ENCODE results near the gene LMBR1. TPM values are rescaled to one million over a fixed set of nuclear protein-coding genes. Genes with fewer than 3 reads are reported as not detected.

The LMBR1 gene
- total RNA-seq, 2 experiments from 2014 or later = 51.3 to 51.8 TPM

GRCh38 chr7:156752367-156753228 is 140.4 kb downstream of the LMBR1 start:
- peaks cover 29% of the 10 kb centered on the region for H3K36me3 Mint-ChIP-seq (ENCODE audit: low read depth)
- ChIA-PET POLR2A (no interaction called here), CTCF (interaction anchor here (0.6 to 0.9 kb wide), 2 partner anchors 10 to 79 kb away, joined by 3 read pairs; no protein-coding TSS in a partner anchor)
- no peak overlapping the region for H3K27ac Mint-ChIP-seq
- H3K4me1 Mint-ChIP-seq = peaks cover 10% of the 10 kb centered on the region
- no peaks in the 10 kb centered on the region for H3K27me3 Mint-ChIP-seq
- no peak overlapping the region for H3K4me3 Mint-ChIP-seq
- no peaks in the 10 kb centered on the region for H3K9me3 Mint-ChIP-seq
- DNase-seq = no peak

- CTCF ChIA-PET = no interaction called here
- POLR2A ChIA-PET = interaction anchor here (0.7 to 1.3 kb wide), 3 partner anchors 12 to 110 kb away, joined by 3 read pairs; no protein-coding TSS in a partner anchor
These were observed 141.7 kb downstream of the LMBR1 start for GRCh38 chr7:156751319-156751718.

GRCh38 chr7:156747718-156748117 is 145.3 kb downstream of the LMBR1 start:
- Mint-ChIP-seq H3K4me1 (no peaks in the 10 kb centered on the region), H3K27me3 (no peaks in the 10 kb centered on the region), H3K4me3 (no peak overlapping the region), H3K27ac (no peak overlapping the region), H3K9me3 (no peaks in the 10 kb centered on the region), H3K36me3 (ENCODE audit: low read depth) (peaks cover 23% of the 10 kb centered on the region)
- ChIA-PET POLR2A (no interaction called here), CTCF (no interaction called here)
- no peak for DNase-seq

More at GRCh38 chr7:156751319-156751718, 141.7 kb downstream of the LMBR1 start:
- peak; percentile 70 for DNase-seq
- peaks cover 23% of the 10 kb centered on the region for H3K36me3 Mint-ChIP-seq (ENCODE audit: low read depth)
- H3K27ac Mint-ChIP-seq = peak overlapping the region; percentile 33
- H3K9me3 Mint-ChIP-seq = no peaks in the 10 kb centered on the region
- no peaks in the 10 kb centered on the region for H3K27me3 Mint-ChIP-seq
- H3K4me3 Mint-ChIP-seq = no peak overlapping the region
- H3K4me1 Mint-ChIP-seq = peaks cover 10% of the 10 kb centered on the region

GRCh38 chr7:156746891-156747290 is 146.1 kb downstream of the LMBR1 start:
- no peak for DNase-seq
- H3K9me3 Mint-ChIP-seq = no peaks in the 10 kb centered on the region
- H3K27me3 Mint-ChIP-seq = no peaks in the 10 kb centered on the region
- CTCF ChIA-PET = no interaction called here
- H3K4me1 Mint-ChIP-seq = no peaks in the 10 kb centered on the region
- peaks cover 31% of the 10 kb centered on the region for H3K36me3 Mint-ChIP-seq (ENCODE audit: low read depth)
- H3K4me3 Mint-ChIP-seq = no peak overlapping the region
- POLR2A ChIA-PET = no interaction called here
- H3K27ac Mint-ChIP-seq = no peak overlapping the region

GRCh38 chr7:156739596-156739995 is 153.4 kb downstream of the LMBR1 start:
- ChIA-PET CTCF (no interaction called here), POLR2A (no interaction called here)
- H3K9me3 Mint-ChIP-seq = peaks cover 6% of the 10 kb centered on the region
- H3K4me3 Mint-ChIP-seq = no peak overlapping the region
- H3K4me1 Mint-ChIP-seq = no peaks in the 10 kb centered on the region
- no peaks in the 10 kb centered on the region for H3K27me3 Mint-ChIP-seq
- no peak overlapping the region for H3K27ac Mint-ChIP-seq
- peaks cover 43% of the 10 kb centered on the region for H3K36me3 Mint-ChIP-seq (ENCODE audit: low read depth)
- no peak for DNase-seq

- H3K27ac Mint-ChIP-seq = no peak overlapping the region
- no peaks in the 10 kb centered on the region for H3K27me3 Mint-ChIP-seq
- no peak overlapping the region for H3K4me3 Mint-ChIP-seq
- H3K36me3 Mint-ChIP-seq (ENCODE audit: low read depth) = peaks cover 51% of the 10 kb centered on the region
- ChIA-PET POLR2A (no interaction called here), CTCF (interaction anchor here (1.0 kb wide), 1 partner anchor 39 kb away, joined by 3 read pairs; no protein-coding TSS in a partner anchor)
- no peaks in the 10 kb centered on the region for H3K4me1 Mint-ChIP-seq
- H3K9me3 Mint-ChIP-seq = peaks cover 13% of the 10 kb centered on the region
- DNase-seq = no peak
These were observed 157.1 kb downstream of the LMBR1 start for GRCh38 chr7:156735851-156736250.

GRCh38 chr7:156733638-156734037 is 159.3 kb downstream of the LMBR1 start:
- Mint-ChIP-seq H3K4me1 (no peaks in the 10 kb centered on the region), H3K27ac (no peak overlapping the region), H3K4me3 (no peak overlapping the region), H3K9me3 (peaks cover 13% of the 10 kb centered on the region), H3K36me3 (ENCODE audit: low read depth) (peaks cover 57% of the 10 kb centered on the region), H3K27me3 (no peaks in the 10 kb centered on the region)
- DNase-seq = no peak
- ChIA-PET POLR2A (no interaction called here), CTCF (no interaction called here)

- H3K4me3 Mint-ChIP-seq = no peak overlapping the region
- peaks cover 56% of the 10 kb centered on the region for H3K36me3 Mint-ChIP-seq (ENCODE audit: low read depth)
- H3K27me3 Mint-ChIP-seq = no peaks in the 10 kb centered on the region
- no peak overlapping the region for H3K27ac Mint-ChIP-seq
- peaks cover 3% of the 10 kb centered on the region for H3K4me1 Mint-ChIP-seq
- CTCF ChIA-PET = no interaction called here
- no peak for DNase-seq
- peaks cover 13% of the 10 kb centered on the region for H3K9me3 Mint-ChIP-seq
- POLR2A ChIA-PET = no interaction called here
These were observed 160.8 kb downstream of the LMBR1 start for GRCh38 chr7:156732091-156732625.

- CTCF ChIA-PET = no interaction called here
- Mint-ChIP-seq H3K9me3 (peaks cover 13% of the 10 kb centered on the region), H3K27ac (no peak overlapping the region), H3K4me3 (no peak overlapping the region), H3K36me3 (ENCODE audit: low read depth) (peaks cover 52% of the 10 kb centered on the region), H3K27me3 (no peaks in the 10 kb centered on the region), H3K4me1 (peaks cover 3% of the 10 kb centered on the region)
- no peak for DNase-seq
- POLR2A ChIA-PET = no interaction called here
These were observed 161.3 kb downstream of the LMBR1 start for GRCh38 chr7:156731651-156732050.

GRCh38 chr7:156725936-156726335 is 167.0 kb downstream of the LMBR1 start:
- H3K9me3 Mint-ChIP-seq = no peaks in the 10 kb centered on the region
- peaks cover 3% of the 10 kb centered on the region for H3K4me1 Mint-ChIP-seq
- no peak overlapping the region for H3K4me3 Mint-ChIP-seq
- H3K27ac Mint-ChIP-seq = no peak overlapping the region
- ChIA-PET POLR2A (no interaction called here), CTCF (interaction anchor here (0.8 kb wide), 1 partner anchor 18 kb away, joined by 3 read pairs; no protein-coding TSS in a partner anchor)
- no peak for DNase-seq
- H3K36me3 Mint-ChIP-seq (ENCODE audit: low read depth) = peaks cover 11% of the 10 kb centered on the region
- H3K27me3 Mint-ChIP-seq = no peaks in the 10 kb centered on the region

- no peak overlapping the region for H3K4me3 Mint-ChIP-seq
- no peak overlapping the region for H3K27ac Mint-ChIP-seq
- no peaks in the 10 kb centered on the region for H3K27me3 Mint-ChIP-seq
- H3K4me1 Mint-ChIP-seq = peaks cover 3% of the 10 kb centered on the region
- peaks cover 8% of the 10 kb centered on the region for H3K36me3 Mint-ChIP-seq (ENCODE audit: low read depth)
- CTCF ChIA-PET = no interaction called here
- POLR2A ChIA-PET = no interaction called here
- DNase-seq = no peak
- no peaks in the 10 kb centered on the region for H3K9me3 Mint-ChIP-seq
These were observed 167.9 kb downstream of the LMBR1 start for GRCh38 chr7:156725073-156725472.

GRCh38 chr7:156722043-156722826 is 170.7 kb downstream of the LMBR1 start:
- no peak overlapping the region for H3K4me3 Mint-ChIP-seq
- peaks cover 9% of the 10 kb centered on the region for H3K36me3 Mint-ChIP-seq (ENCODE audit: low read depth)
- no peak overlapping the region for H3K27ac Mint-ChIP-seq
- H3K9me3 Mint-ChIP-seq = no peaks in the 10 kb centered on the region
- DNase-seq = no peak
- ChIA-PET POLR2A (no interaction called here), CTCF (no interaction called here)
- no peaks in the 10 kb centered on the region for H3K27me3 Mint-ChIP-seq
- peaks cover 1% of the 10 kb centered on the region for H3K4me1 Mint-ChIP-seq

GRCh38 chr7:156703773-156704482 is 189.1 kb downstream of the LMBR1 start:
- H3K27me3 Mint-ChIP-seq = no peaks in the 10 kb centered on the region
- ChIA-PET POLR2A (no interaction called here), CTCF (no interaction called here)
- H3K4me1 Mint-ChIP-seq = peaks cover 11% of the 10 kb centered on the region
- H3K27ac Mint-ChIP-seq = no peak overlapping the region
- peaks cover 44% of the 10 kb centered on the region for H3K36me3 Mint-ChIP-seq (ENCODE audit: low read depth)
- no peak for DNase-seq
- H3K9me3 Mint-ChIP-seq = peaks cover 6% of the 10 kb centered on the region
- no peak overlapping the region for H3K4me3 Mint-ChIP-seq
